Cerebellar cortex (tissue), 1 donor: ENCODE results near the gene STX18.
"Not testable (repeated sequence)": the region's sequence is repeated elsewhere in the genome, so short reads cannot be mapped to it uniquely, and the experiment has no call there.

Experiments
- DNase-seq: peaks from one replicate; pipeline ENCODE4 v3.0.0-alpha.2; 2015; ENCODE audit warnings: low spot score

STX18 gene

GRCh38 chr4:4437798-4438470 lies 103.9 kb downstream of the STX18 start:
- DNase-seq, result no peak

- no peak for DNase-seq
Observed at GRCh38 chr4:4436244-4436823, 105.5 kb downstream of the STX18 start.

- DNase-seq, result no peak
Observed at GRCh38 chr4:4433941-4434340, 107.9 kb downstream of the STX18 start.

- DNase-seq, result no peak
Observed at GRCh38 chr4:4432341-4433125, 109.3 kb downstream of the STX18 start.

GRCh38 chr4:4430492-4431195 lies 111.2 kb downstream of the STX18 start:
- peak; percentile 57 for DNase-seq

GRCh38 chr4:4428966-4429875 lies 112.6 kb downstream of the STX18 start:
- no peak for DNase-seq

GRCh38 chr4:4427886-4428285 lies 114.0 kb downstream of the STX18 start:
- DNase-seq, result no peak

GRCh38 chr4:4427121-4427870 lies 114.6 kb downstream of the STX18 start:
- DNase-seq, result no peak

GRCh38 chr4:4426511-4427120 lies 115.2 kb downstream of the STX18 start:
- no peak for DNase-seq

- DNase-seq, result no peak
Observed at GRCh38 chr4:4425696-4426095, 116.2 kb downstream of the STX18 start.

- DNase-seq, result no peak
Observed at GRCh38 chr4:4425119-4425690, 116.6 kb downstream of the STX18 start.

GRCh38 chr4:4424499-4425115 lies 117.2 kb downstream of the STX18 start:
- no peak for DNase-seq

GRCh38 chr4:4423706-4424498 lies 117.9 kb downstream of the STX18 start:
- DNase-seq, result no peak

GRCh38 chr4:4422856-4423499 lies 118.9 kb downstream of the STX18 start:
- no peak for DNase-seq

GRCh38 chr4:4422117-4422516 lies 119.7 kb downstream of the STX18 start:
- not testable (repeated sequence) for DNase-seq

- no peak for DNase-seq
Observed at GRCh38 chr4:4421356-4421755, 120.5 kb downstream of the STX18 start.

- DNase-seq, result no peak
Observed at GRCh38 chr4:4420421-4420820, 121.4 kb downstream of the STX18 start.

- DNase-seq, result no peak
Observed at GRCh38 chr4:4419896-4420295, 122.0 kb downstream of the STX18 start.
